GM11168 (cell line): Measurements from ENCODE around the gene ZNF618.

Experiments
- in situ Hi-C: fragments of 300-500 bp; cut with MboI; formaldehyde crosslinking; loops from one replicate; pipeline ENCODE4 v1.12.0; 2022; ENCODE audit warnings: low sequenced_read_pairs; ENCODE audit not compliant: unreplicated experiment

ZNF618 gene, protein sequence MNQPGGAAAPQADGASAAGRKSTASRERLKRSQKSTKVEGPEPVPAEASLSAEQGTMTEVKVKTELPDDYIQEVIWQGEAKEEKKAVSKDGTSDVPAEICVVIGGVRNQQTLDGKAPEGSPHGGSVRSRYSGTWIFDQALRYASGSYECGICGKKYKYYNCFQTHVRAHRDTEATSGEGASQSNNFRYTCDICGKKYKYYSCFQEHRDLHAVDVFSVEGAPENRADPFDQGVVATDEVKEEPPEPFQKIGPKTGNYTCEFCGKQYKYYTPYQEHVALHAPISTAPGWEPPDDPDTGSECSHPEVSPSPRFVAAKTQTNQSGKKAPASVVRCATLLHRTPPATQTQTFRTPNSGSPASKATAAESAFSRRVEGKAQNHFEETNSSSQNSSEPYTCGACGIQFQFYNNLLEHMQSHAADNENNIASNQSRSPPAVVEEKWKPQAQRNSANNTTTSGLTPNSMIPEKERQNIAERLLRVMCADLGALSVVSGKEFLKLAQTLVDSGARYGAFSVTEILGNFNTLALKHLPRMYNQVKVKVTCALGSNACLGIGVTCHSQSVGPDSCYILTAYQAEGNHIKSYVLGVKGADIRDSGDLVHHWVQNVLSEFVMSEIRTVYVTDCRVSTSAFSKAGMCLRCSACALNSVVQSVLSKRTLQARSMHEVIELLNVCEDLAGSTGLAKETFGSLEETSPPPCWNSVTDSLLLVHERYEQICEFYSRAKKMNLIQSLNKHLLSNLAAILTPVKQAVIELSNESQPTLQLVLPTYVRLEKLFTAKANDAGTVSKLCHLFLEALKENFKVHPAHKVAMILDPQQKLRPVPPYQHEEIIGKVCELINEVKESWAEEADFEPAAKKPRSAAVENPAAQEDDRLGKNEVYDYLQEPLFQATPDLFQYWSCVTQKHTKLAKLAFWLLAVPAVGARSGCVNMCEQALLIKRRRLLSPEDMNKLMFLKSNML

DNA sequence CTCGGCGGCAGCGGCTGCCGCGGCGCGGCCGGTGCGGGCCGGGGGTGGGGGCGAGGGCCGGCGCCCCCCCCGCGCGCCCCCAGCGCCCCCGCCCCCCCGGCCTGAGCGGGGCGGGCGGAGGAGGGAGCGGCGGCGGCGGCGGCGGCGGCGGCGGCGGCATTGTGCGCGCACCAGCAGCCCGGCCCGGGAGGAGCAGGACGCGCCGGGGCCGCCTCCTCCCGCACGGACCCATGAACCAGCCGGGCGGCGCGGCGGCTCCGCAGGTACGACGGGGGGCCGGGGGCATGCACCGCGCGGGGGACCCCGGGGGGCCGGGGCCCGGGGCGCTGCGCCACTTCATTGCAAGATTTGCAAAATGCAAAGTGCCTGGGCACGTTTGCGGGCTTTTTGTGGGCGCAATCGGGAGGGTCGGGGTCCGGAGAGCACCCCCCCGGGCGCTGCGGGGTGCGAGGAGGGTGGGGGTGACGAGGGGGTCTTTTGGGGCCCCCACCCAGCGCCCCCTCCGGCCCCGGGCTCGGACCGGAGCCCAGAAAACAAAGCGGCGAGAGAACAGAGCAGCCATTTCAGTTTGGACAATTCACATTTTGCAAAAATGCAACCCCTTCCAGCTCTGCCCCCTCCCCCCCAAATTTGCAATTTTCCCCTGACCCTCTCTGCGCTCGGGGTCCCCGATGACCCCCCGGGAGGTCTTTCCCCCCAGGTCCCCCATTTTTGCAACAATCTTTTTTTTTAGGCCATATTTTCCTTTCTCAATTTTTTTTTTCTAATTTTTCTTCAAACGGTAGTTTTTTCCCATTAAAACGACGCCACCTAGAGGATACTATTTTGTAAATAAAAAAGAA is at the start of gene ZNF618:
Gene ZNF618 (plus strand): TSS at position 159 of the 842 bp plus-strand sequence. CDS start 72 bp downstream, at position 231.
- in situ Hi-C loops: no loop called here

DNA sequence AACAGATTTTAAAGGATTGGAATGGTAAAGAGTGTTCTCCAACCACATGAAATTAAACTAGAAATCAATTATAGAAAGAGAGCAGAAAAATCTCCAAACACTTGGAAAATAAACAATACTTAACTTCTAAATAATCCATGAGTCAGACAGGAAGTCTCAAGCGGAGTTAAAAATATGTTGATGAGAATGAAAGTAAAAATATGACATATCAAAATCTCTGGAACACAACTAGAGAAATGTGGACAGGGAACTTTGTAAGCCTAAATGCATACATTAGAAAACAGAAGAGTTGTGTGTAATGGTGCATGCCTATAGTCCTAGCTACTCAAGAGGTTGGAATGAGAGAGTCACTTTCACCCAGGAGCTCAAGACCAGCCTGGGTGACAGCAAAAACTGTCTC is 47.9 kb upstream of the ZNF618 start:
- in situ Hi-C loops: loop anchor here (25.0 kb wide), 1 partner anchor 1391 kb away; no protein-coding TSS in a partner anchor

DNA sequence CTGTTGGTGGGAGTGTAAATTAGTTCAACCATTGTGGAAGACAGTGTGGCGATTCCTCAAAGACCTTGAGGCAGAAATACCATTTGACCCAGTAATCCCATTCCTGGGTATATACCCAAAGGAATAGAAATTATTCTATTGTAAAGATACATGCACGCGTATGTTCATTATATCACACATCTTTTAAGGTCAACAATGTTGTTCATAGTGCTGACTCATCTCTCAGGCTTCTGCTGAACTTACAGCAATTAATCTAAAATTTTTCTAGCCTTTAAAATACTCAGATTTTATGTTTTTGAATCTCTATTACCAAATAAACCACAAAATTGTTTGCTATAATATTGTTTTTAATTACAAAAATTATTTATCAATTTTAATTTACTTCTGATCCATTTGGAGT is 38.8 kb upstream of the ZNF618 start:
- in situ Hi-C loops: loop anchor here (25.0 kb wide), 1 partner anchor 1400 kb away; no protein-coding TSS in a partner anchor

DNA sequence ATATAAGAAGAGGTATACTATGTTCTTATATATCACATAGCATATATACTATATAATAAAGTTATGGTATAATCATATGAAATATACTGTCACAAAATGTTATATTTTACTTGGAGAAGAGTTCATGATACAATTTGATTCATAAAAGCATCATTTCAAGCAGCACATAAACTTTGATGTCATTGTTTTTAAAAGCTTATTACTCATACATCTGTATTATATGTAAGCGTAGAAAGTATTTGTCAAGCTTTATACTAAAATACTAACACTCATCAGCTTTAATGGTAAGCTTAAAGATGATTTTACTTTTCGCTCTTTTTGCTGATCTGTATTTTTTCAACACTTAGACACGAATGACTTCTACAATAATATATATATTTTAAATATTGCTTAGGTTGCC is 34.0 kb upstream of the ZNF618 start:
- in situ Hi-C loops: loop anchor here (25.0 kb wide), 1 partner anchor 1405 kb away; no protein-coding TSS in a partner anchor

DNA sequence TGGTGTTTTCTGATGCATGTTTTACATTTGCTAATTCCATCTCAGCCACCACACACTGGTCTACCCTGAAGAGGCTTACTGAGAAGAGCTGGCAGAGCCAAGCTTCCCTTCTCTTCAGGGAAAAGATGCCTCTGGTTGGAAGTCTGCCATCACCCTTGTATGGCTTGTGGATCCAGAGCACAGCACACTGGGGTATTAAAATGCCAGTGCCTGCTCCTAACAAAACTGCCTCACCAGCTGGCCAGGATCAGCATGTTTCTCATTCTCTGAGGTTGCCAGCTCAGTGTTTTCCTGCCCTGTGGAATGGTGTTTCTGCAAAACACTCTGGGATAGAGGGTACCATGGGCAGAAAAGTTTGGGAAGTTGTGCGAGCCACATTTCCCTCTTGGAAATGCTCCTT is 31.6 kb upstream of the ZNF618 start:
- in situ Hi-C loops: loop anchor here (25.0 kb wide), 1 partner anchor 1407 kb away; no protein-coding TSS in a partner anchor

DNA sequence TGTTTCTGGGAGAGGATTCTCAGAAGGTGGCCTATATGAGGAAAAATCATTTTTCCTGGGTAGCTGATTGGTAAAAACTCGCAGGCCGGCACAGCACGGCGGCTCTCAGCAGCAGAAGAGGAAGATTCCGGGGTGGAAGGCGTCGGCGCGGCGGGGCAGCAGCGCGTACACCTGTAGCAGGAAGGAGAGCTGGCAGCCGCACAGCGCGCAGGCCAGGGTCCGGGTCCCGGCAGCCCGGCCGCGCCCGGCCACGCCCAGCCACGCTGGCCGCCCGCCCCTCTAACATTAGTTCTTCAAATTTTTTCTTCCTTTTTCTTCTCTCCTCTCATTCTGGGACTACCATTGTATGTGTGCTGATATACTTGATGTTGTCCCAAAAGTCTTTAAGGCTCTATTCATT is 24.8 kb upstream of the ZNF618 start:
- in situ Hi-C loops: no loop called here

DNA sequence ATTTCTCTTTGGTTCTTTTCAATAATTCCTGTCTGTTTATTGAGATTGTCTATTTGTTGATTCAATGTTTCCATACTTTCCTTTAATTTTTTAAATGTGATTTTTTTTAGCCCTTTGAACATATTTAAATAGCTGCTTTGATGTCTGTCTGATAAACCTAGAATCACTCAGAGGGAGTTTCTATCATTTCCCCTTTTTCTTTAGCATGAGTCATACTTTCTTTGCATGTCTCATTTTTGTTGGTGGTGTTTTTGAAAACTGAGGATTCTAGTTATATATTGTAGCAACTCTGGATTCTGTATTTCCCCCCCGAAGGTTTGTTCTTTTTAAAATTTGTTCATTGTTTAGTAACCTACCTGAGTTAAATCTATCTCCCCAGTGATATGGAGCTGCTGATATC is 24.2 kb upstream of the ZNF618 start:
- in situ Hi-C loops: no loop called here

DNA sequence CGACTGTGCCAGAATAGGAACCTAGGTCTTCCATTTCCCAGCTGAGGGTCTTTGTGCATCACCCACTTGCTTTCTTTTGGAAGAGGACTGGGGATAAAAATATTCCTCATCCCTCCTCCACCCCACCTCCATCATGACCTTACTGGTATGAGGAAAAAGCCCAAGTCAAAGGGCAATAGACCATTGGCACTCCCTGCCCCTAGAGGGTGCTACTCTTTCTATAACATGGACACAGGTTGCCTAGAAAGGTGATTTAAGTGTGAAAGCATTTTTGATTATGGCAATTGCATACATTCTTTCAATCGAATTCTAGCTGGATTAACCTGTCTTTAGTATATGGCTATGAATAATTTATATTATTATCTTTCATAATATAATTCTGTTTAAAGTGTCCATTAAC is 22.8 kb upstream of the ZNF618 start:
- in situ Hi-C loops: no loop called here

DNA sequence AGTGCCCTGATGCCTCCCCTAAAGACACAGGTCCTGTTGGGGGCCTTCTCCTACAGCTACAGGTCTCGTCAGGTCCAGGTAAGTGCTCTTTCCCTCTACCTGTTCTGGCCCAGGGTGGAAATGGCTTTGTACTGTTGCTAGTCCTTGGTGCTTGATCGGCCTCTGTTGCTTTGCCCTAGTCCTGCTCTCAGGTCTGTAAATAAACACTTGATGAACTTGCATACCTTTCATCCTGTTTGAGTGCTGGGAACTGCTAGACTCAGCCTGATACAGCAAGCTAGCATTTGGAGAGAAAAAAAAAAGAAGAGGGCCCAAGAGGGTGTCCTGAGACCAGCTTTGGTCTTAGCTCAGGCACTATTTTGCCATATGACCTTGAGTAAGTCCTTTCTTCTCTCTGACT is 21.8 kb upstream of the ZNF618 start:
- in situ Hi-C loops: no loop called here

DNA sequence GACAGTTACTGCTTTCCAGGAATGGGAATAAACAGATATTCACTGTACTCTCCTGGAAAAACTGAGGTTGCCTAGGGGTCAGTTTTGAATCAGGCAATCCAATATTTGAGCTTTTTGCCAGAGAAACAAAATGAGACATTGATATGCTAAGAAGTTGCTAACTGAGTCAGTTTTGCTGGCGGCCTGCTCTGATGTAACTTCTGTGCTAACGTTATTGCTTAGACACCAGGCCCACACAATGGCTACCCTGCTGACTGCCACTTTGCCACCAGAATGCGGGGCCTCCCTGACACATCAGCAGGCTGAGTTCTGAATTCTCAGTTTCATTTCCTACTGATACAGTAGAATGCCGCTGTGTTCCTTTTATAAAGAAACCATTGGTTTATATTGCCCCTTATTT is 18.2 kb upstream of the ZNF618 start:
- in situ Hi-C loops: no loop called here

DNA sequence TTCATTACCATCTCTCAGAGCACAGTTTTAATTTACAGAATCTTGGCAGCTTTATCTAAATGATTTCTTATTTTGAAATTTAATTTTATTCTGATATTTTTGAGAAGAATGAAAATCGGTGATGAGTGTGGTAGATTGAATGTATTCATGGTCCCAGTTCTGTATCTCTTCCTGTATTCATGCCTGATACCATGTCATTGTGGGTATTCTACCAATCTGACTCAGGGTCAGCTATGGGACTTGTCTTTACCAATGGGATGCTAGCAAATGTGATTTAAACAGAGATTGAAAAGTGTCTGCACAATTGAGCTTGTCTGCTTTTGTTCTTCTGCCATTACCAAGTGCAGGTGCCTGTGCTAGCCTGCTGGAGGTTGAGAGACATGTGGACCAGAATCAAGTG is 17.8 kb upstream of the ZNF618 start:
- in situ Hi-C loops: no loop called here

DNA sequence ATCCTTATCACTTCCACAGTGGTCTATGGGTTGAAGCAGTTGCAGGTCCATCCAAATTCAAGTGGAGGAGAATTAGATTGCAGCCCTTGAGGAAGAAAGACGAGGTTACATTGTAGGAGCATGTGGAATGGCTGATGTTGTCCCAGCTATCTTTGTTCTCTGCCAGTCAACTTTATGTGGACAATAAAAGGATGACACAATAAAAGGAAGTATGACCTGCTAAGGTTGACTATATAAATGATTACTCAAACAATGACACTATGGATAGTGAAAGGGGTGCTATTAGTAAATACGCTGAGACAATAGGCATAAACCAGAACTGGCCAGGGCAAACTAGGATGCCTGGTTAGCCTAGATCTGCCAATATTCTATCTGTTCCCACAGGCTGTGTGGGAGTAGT is 12.8 kb upstream of the ZNF618 start:
- in situ Hi-C loops: no loop called here

DNA sequence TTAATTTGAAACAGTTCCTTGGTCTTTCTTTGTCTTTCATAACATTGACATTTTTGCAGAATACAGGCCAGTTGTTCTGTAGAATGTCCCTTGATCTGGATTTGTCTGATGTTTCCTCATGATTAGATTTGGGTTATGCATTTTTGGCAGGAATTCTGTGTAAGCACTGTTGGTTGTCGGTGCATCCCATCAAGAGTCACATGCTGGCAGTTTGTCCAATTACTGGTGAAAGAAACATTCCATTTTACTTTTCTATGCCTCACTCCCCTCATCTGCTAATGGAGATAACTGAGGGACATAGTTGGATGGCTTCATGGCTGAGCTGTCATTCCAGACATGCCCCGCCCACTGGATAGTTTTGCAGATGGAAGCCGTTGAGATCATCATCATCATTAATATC is 7.6 kb upstream of the ZNF618 start:
- in situ Hi-C loops: no loop called here

DNA sequence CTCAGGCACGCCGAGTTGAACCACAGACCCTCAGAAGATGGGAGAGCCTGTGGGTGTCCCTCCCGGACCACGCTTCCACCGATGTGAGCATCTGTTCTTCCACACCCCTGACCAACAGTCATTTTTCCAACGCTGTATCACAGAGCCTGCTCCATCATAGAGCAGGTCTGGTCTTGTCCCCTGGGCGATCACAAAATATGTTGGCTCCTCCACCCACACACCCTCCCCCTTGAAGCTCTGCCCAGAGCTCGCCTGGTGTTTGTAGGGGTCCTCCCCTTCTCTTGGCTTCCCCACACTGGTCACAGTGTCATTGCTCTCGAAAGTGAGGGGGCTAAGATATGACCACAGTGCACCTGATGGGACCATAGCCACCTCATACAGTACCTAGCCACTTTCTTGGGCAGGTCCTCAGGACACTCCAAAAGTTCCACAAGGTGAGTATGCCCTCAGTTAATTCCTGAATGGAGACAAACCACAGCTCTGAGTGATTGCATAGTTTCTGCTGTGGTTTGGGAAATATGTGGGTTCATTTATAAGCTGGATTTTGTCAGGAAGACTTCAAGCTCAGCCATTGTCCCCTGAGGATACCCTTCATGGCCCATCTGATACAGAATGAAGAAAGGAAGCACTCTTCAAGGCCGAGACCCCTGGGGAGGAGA is 3.5 kb upstream of the ZNF618 start:
- in situ Hi-C loops: no loop called here

DNA sequence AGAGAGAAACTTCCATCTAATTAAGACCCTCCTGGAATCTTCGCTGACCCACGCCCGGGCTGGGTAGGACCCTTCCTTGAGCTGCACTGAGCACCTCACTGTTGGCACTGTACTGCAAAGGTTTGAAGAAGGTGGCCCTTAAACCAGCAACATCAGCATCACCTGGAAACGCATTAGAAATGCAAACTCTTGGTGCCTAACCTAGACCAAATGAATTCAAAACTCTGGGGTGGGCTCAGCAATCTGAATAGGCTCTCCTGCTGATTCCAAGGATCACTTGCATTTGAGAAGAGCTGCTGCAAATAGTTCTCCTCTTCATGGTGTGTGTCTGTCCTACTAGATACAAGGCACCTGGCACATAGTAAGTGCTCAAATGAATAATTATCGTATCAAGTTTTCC is 2.7 kb upstream of the ZNF618 start:
- in situ Hi-C loops: no loop called here

DNA sequence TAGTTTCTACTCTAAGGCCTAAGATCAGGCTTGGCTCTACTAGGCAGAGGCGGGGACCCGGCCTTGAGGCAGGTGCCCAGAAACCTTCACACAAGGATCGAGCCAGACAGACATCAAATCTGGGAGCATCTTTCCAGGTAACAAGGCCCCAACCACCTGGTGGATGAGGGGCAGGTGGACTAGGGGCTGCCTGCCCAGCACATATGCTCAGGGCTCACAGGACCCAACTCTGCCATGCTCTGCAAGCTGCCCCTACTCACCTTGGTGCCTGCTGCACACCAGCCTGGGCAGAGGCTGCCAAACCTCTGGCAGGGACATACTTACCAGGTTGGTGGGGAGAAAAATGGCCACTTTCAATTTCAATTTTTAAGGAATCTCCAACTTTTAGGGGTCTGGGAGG is 2.2 kb upstream of the ZNF618 start:
- in situ Hi-C loops: no loop called here

DNA sequence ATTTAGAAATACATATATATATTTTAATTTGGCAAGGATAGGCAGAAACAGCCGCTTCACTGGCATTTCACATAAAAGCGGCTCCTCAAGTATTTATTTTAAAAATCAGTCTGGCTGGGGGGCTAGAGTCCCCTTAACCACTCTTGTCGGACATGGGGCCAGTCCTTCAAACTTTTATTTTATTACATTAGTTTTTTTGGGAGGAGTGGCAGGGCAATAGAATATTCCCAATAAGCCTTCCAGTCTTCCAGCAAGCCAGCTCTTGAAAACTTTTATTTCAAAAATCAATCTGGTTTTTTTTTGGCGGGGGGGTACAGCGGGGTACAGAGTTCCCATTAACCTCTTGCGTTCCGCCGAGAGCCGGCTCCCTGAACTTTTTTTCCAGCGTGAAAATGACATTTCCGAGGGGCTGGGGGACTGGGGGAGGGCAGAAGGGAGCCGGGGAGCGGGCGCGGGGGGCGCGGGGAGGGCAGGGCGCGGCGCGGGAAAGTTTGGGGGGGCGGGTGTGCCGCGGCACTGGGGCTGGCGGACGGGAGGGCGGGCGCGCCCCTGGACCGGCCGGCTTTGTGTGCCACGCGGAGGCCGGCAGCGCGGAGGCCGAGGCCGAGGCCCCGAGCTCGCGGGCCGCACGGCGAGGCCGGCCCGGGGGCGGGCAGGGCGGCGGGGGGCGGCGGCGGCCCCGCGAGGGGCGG is 504 bp upstream of the ZNF618 start:
- in situ Hi-C loops: no loop called here

DNA sequence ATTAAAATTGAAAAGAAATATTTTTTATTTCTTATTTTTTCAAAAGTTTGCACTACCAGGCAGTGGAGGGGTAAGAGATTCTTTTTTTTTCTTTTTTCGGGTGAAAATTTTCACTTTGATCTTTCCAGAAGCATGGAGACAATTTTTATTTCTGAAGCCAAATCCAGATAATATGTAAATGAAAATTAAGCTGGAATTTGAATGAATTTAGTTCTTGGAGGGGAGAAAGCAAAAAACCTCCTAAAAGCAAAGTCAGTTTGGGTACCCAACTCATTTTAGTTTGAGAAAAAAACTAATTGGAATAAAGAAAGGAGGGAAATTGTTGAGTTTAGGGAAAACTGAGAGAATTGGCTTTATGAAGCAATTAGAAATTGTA is 872 bp downstream of the ZNF618 start:
- in situ Hi-C loops: no loop called here

DNA sequence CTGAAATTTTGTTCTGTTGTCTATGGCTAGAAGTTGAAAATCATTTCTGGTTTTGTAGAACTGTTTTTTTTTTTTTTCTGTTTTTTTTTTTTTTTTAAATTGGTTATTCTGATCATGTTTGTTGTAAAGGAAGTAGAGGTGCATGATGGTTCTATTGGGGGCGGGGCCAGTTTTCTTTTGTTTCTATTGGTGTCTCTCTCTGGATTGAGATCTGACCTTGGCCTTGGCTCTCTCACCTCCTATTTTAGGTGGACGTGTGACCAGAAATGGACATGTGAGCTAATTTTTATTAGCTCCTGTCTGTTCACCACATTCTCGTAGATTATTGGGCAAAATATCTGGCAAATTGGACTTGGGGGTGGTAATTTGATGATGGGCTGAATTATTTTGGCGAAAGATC is 3.2 kb downstream of the ZNF618 start:
- in situ Hi-C loops: no loop called here
